Measurements from ENCODE around the gene EXD3.
"Not testable (repeated sequence)": the region's sequence is repeated elsewhere in the genome, so short reads cannot be mapped to it uniquely, and the experiment has no call there.

The EXD3 gene, protein sequence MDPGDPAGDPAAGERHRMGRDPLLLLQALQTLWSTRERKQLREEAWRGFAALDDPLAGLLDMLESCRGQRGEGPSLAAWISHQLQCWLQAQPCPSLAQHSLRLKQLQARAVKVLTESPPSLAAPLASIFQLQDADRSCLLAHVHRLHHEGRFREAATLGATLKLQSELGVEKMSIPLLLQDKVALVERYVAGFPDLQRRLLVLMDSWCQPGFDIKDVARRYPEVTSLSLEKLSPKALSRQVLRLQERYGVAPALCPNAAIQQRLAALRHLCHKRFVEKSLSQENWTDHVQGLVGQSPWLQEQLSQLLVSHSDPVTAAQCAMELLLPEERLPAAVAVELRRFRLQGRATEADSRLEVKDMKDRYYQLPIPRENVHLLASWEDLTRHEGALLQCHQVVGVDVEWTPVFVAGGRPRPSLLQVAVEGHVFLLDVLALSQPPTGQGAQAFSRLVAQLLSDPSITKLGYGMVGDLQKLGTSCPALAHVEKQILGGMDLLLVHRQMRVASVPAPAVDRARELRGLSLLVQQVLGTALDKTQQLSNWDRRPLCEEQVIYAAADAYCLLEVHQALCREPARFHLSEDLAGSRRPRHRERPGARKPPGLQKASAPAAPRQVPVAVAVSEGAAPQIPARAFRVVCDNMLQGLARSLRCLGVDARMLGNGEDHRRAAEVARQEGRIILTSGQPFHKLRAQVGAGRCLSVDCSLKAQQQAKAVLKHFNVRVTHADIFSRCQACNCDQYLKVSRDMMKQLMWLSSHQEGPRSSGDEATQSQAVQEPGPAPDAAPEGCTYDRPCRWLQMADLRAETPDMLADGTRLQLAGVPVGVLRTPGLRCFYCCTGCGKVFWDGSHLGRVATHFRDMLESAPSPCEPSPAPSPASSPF

DNA sequence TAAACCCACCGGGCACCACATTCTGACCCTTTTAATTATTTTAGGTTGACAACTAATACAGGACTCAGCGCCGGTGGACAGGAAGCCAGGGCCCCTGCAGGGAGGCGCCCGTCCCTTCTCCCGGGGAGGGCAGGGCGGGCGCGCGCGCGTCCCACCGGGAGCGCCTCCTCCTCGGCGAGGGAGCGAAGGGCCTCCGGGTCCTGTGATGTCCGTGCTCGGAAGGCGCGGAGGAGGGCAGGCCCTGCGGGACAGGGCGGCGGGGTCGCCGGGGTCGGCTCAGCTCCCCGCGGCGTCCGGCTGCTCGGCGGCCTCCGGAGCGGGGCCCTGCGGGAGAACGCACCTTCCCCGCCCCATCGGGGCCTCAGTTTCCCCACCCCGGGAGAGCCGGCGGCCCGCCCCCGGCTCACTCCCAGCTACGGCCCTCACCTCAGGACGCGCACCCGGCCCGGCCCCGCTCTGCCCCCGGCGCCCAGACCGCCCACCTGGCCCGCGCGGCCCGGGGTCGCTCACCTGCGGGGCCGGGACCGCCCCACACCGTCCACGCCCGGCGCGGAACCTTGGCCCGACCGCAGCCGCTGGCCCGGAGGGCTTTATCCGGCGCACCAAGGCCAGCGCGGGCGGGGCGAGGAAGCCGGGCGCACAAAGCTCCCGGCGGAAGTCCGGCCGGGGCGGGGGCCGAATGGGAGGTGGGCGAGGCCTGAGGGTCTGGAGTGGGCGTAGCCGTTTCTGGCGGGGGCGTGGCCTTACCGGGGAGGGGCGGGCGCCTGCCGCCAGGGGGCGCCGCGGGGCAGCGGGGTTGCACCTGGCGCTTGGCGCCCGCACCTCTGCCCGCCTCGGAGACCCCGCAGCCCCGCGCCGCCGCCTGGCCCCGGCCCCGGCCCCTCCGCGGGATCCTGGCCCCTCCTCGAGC, at the start of gene EXD3, which contains the start of gene NOXA1:
Gene EXD3 (minus strand): TSS at position 559 of the 910 bp plus-strand sequence. CDS start 27,805 bp downstream, outside the sequence.
Gene NOXA1 (plus strand): TSS at position 790 of the 910 bp plus-strand sequence. CDS start 137 bp downstream, outside the sequence.
- peak within 1 kb of the TSS; percentile 80 for H3K4me3 ChIP-seq (replicated peaks; ENCODE audit: low read depth, low read length)
- peak; percentile 20 for TF ChIP-seq CTCF (IDR thresholded peaks at IDR 0.05; ENCODE audit: low read length, missing control alignments)
- DNase-seq (ENCODE audit: low read depth), result peak; percentile 94

- H3K4me3 ChIP-seq (replicated peaks; ENCODE audit: low read depth, low read length), result no peak overlapping the region
- DNase-seq (ENCODE audit: low read depth), result no peak
- no peak for TF ChIP-seq CTCF (IDR thresholded peaks at IDR 0.05; ENCODE audit: low read length, missing control alignments)
These were observed 47.8 kb upstream of the EXD3 start for GRCh38 chr9:137470785-137471184.

- TF ChIP-seq CTCF (IDR thresholded peaks at IDR 0.05; ENCODE audit: low read length, missing control alignments), result no peak
- H3K4me3 ChIP-seq (replicated peaks; ENCODE audit: low read depth, low read length), result no peak overlapping the region
- no peak for DNase-seq (ENCODE audit: low read depth)
These were observed 44.9 kb upstream of the EXD3 start for GRCh38 chr9:137467896-137468295.

DNA sequence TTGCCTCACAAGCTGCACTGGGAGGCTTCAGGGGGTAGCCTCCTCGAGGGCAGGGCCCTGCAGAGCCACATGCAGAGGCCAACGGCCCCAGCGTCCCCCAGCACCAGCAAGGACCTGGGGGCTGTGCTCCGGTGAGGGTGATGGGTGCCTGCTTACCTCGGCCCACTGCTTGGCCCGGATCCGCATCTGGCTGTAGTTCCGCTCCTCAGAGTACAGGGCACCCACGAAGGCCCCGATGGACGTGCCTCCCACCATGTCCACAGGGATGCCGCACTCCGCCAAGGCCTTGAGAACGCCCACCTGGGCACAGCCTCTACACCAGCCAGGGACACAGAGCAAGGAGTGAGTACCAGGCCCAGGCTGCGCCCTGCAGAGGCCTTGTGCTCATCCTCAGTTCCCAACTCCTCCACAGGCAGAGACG, 44.2 kb upstream of the EXD3 start:
- H3K4me3 ChIP-seq (replicated peaks; ENCODE audit: low read depth, low read length), result no peak overlapping the region
- DNase-seq (ENCODE audit: low read depth), result no peak
- TF ChIP-seq CTCF (IDR thresholded peaks at IDR 0.05; ENCODE audit: low read length, missing control alignments), result no peak

DNA sequence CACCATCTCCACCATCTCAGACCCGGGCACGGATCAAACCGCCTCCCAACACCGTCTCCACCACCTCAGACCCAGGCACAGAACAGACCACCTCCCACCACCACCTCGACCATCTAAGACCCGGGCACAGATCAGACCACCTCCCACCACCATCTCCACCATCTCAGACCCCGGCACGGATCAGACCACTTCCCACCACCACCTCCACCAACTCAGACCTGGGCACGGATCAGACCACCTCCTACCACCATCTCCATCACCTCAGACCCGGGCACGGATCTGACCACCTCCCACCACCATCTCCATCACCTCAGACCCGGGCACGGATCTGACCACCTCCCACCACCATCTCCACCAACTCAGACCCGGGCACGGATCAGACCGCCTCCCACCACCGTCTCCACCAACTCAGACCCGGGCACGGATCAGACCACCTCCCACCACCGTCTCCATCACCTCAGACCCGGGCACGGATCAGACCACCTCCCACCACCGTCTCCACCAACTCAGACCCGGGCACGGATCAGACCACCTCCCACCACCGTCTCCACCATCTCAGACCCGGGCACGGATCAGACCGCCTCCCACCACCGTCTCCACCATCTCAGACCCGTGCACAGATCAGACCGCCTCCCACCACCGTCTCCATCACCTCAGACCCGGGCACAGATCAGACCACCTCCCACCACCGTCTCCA, 43.6 kb upstream of the EXD3 start:
- DNase-seq (ENCODE audit: low read depth); H3K4me3 ChIP-seq (replicated peaks; ENCODE audit: low read depth, low read length): not testable (repeated sequence)

GRCh38 chr9:137465720-137466388, 42.9 kb upstream of the EXD3 start:
- no peak for TF ChIP-seq CTCF (IDR thresholded peaks at IDR 0.05; ENCODE audit: low read length, missing control alignments)
- DNase-seq (ENCODE audit: low read depth), result no peak
- no peak overlapping the region for H3K4me3 ChIP-seq (replicated peaks; ENCODE audit: low read depth, low read length)

All from fibroblast of pulmonary artery (primary cell).